ENCODE data around the gene MUL1.
A peak's percentile ranks its signal among the peaks of the same experiment; 100 is the strongest.
"Not testable (repeated sequence)": the region's sequence is repeated elsewhere in the genome, so short reads cannot be mapped to it uniquely, and the experiment has no call there.

MUL1 gene
- total RNA-seq, result 18.4 to 56.1 (median 38.7) reads per million in 17 experiments

DNA sequence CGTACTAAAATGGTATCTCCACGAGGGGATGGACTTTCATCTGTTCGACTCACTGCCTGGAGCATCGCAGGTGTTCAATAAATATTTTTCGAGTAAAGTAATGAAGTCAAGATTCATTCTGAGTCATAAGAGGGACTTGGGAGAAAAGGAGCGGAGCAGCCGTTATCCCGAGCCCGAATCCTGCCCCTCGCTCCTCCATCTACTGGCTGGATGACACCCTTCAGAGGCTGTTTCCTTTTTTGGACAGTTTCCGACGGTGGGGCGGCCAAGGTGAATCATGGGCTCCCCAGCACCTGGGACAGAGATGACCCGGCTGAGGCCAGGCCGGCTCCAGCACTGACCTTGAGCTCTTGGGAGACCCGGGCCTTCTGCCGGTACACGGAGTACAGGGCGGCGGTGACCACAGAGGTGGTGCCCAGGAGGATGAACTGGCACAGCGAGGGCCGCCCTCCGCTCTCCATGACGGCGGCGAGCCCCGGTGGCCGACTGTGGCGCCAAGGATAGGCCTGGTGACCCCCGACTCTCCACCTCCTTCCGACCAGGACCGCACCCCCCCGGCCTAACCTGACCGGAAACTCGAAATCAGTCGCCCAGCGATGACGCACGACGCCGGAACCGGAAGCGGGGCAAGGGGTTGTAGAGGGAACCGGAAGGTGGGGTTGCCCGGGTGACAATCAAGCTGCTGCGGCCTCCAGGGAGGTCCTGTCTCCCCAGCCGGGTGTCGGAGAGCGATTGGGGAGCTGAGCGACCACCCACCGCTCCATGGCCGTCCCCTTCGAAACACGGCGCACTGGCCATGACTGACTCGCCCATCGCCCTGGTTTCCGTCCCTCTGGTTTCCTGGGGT lies at the start of gene MUL1:
Gene MUL1, minus strand, starts transcription at position 588 of the 847 bp plus-strand sequence. Its CDS starts 127 bp downstream, at position 461.
- peak; percentile 94 to 97 (median 95) for DNase-seq

- no peak for DNase-seq
Measured at GRCh38 chr1:20555758-20556120, 47.8 kb upstream of the MUL1 start.

- DNase-seq, result no peak
Measured at GRCh38 chr1:20555025-20555757, 47.2 kb upstream of the MUL1 start.

DNA sequence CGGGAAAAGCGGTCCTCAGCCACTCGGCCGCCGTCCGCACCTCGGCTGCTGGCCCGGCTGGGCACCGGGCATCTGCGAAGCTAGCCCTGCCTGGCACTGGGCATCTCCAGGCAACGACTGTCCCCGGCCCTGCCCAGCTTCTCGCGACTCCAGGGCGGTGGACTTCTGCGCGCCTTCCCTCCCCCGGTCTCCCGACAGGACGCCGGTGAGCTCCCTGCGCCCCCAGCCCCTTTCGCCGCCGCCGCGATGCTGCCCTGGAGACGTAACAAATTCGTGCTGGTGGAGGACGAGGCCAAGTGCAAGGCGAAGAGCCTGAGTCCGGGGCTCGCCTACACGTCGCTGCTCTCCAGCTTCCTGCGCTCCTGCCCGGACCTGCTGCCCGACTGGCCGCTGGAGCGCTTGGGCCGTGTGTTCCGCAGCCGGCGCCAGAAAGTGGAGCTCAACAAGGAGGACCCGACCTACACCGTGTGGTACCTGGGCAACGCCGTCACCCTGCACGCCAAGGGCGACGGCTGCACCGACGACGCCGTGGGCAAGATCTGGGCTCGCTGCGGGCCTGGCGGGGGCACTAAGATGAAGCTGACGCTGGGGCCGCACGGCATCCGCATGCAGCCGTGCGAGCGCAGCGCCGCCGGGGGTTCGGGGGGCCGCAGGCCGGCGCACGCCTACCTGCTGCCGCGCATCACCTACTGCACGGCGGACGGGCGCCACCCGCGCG lies 44.9 kb upstream of the MUL1 start:
- no peak for DNase-seq

- DNase-seq, result no peak
Measured at GRCh38 chr1:20551945-20552727, 44.2 kb upstream of the MUL1 start, which contains the start of gene FAM43B. Gene FAM43B, plus strand, starts transcription at chr1:20552573. Its CDS starts 401 bp downstream, at chr1:20552974.

- DNase-seq, result no peak
Measured at GRCh38 chr1:20551161-20551560, 43.2 kb upstream of the MUL1 start.

DNA sequence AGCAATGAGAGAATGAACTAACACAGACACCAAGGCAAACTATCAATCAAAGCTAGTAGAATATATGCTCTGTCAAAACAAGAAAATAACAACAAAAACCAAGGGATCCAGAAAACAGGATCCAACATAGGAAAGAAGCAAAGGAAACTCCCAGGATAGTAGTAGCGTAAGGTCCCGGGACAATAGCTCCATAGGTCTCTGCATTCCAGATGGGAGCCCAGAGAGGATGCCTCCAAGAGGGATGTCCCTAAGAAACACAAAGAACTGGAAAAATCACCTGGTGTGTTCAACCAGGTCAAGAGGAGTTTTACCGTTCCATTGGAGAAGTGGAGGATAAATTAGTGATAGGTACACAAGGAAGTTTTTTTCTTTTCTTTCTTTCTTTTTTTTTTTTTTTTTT lies 38.7 kb upstream of the MUL1 start:
- DNase-seq, result no peak

- DNase-seq, result no peak
Measured at GRCh38 chr1:20540281-20540680, 32.3 kb upstream of the MUL1 start.

- DNase-seq, result no peak
Measured at GRCh38 chr1:20538760-20539551, 31.0 kb upstream of the MUL1 start.

- DNase-seq, result no peak
Measured at GRCh38 chr1:20538227-20538626, 30.3 kb upstream of the MUL1 start.

GRCh38 chr1:20534659-20535417 lies 26.9 kb upstream of the MUL1 start:
- no peak for DNase-seq

DNA sequence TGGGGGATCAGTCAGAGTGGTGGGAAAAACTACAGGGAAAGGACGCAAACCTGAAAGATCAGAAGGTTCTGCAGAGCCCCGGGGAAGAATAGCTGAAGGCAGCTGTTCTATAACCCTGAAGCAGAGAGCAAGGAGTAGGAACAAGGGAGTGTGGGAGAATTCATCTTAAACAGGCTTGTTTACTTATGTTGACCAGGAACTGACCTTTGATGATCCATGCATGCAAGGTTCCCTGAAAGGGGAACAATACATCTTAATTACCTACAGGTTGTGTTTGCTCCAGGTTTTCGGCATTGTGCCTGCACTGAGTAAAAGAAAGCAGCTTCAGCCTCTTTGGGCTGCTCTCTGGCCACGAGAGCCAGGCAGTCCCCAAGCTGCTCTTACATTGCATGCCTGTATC lies 25.7 kb upstream of the MUL1 start:
- no peak for DNase-seq

DNA sequence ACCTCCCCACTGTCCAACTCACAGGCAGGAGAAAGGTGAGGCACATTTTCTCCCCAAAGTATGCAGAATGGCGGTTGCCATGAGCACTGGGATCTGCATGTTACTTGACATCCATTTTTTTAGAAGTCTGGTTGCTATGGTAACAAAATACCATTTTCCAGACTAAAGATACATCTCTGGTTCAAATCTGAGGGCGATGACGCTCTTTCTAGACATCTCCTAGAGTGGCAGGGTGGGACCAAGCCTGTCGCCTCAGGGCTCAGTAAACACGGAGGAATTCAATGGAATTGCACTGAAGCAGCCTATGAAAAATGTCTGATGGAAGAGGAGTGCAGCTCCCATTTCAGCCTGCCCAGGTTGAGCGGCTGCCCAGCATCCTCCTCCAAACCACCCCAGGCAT lies 22.9 kb upstream of the MUL1 start:
- DNase-seq, result no peak

GRCh38 chr1:20530306-20530705 lies 22.4 kb upstream of the MUL1 start:
- no peak for DNase-seq

GRCh38 chr1:20528221-20528620 lies 20.3 kb upstream of the MUL1 start:
- DNase-seq, result no peak

GRCh38 chr1:20526267-20526666 lies 18.3 kb upstream of the MUL1 start:
- no peak for DNase-seq

- peak; percentile 80 to 89 (median 87) for DNase-seq
Measured at GRCh38 chr1:20521960-20522861, 14.3 kb upstream of the MUL1 start.

- DNase-seq, result not testable (repeated sequence)
Measured at GRCh38 chr1:20519609-20520262, 11.8 kb upstream of the MUL1 start.

Measured in suppressor macrophage (primary cell).